HL-60 (cell line): ENCODE data around the gene PTPRQ.

ENCODE experiments used
- CTCF ChIP-seq: IDR thresholded peaks from one replicate; pipeline ENCODE4 v1.5.1; 2011; ENCODE audit warnings: low read length, control low read depth, inconsistent platforms; ENCODE audit not compliant: insufficient read depth
- GABPA ChIP-seq: IDR thresholded peaks from 2 replicates; pipeline ENCODE4 v1.6.1; 2012; ENCODE audit warnings: low read depth
- POLR2AphosphoS5 ChIP-seq: IDR thresholded peaks from 2 replicates; pipeline ENCODE4 v1.6.1; 2012; ENCODE audit warnings: low read depth
- REST ChIP-seq: IDR thresholded peaks from 2 replicates; pipeline ENCODE4 v1.6.1; 2012; ENCODE audit warnings: low read depth; ENCODE audit not compliant: insufficient replicate concordance

GRCh38 chr12:80700327-80700726, 256.3 kb downstream of the PTPRQ start:
- TF ChIP-seq POLR2AphosphoS5 (no peak), CTCF (no peak), REST (no peak), GABPA (no peak)
